Measurements from ENCODE around the gene RALGAPA2.

- TF ChIP-seq POLR2A (IDR thresholded peaks at IDR 0.05; ENCODE audit: low read length) = no peak
- TF ChIP-seq GATA1 (IDR thresholded peaks at IDR 0.05; ENCODE audit: low read depth, low read length) = no peak
Measured at GRCh38 chr20:20536240-20536933, 176.1 kb downstream of the RALGAPA2 start.
